ENCODE measurements around the gene SLC25A53.

DNA sequence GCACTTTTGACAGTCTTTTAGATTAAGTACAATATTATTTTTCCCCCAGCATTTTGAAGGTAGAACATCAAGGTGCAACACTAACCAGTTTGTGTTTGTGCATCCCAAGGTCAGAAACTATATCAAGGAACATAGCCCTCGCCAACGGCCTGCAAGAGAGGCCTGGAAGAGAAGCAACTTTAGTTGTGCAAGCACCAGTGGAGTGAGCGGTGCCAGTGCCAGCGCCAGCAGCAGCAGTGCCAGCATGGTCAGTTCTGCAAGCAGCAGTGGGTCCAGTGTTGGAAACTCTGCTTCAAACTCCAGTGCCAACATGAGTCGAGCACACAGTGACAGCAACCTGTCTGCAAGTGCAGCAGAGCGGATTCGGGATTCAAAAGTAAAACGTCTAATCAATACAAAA lies 31.1 kb upstream of the SLC25A53 start:
- TF ChIP-seq, protein P1, sequence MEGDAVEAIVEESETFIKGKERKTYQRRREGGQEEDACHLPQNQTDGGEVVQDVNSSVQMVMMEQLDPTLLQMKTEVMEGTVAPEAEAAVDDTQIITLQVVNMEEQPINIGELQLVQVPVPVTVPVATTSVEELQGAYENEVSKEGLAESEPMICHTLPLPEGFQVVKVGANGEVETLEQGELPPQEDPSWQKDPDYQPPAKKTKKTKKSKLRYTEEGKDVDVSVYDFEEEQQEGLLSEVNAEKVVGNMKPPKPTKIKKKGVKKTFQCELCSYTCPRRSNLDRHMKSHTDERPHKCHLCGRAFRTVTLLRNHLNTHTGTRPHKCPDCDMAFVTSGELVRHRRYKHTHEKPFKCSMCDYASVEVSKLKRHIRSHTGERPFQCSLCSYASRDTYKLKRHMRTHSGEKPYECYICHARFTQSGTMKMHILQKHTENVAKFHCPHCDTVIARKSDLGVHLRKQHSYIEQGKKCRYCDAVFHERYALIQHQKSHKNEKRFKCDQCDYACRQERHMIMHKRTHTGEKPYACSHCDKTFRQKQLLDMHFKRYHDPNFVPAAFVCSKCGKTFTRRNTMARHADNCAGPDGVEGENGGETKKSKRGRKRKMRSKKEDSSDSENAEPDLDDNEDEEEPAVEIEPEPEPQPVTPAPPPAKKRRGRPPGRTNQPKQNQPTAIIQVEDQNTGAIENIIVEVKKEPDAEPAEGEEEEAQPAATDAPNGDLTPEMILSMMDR (conservative IDR thresholded peaks at IDR 0.05; ENCODE audit: low read depth in 2 of 2), result no peak
- TF ChIP-seq, protein P2, sequence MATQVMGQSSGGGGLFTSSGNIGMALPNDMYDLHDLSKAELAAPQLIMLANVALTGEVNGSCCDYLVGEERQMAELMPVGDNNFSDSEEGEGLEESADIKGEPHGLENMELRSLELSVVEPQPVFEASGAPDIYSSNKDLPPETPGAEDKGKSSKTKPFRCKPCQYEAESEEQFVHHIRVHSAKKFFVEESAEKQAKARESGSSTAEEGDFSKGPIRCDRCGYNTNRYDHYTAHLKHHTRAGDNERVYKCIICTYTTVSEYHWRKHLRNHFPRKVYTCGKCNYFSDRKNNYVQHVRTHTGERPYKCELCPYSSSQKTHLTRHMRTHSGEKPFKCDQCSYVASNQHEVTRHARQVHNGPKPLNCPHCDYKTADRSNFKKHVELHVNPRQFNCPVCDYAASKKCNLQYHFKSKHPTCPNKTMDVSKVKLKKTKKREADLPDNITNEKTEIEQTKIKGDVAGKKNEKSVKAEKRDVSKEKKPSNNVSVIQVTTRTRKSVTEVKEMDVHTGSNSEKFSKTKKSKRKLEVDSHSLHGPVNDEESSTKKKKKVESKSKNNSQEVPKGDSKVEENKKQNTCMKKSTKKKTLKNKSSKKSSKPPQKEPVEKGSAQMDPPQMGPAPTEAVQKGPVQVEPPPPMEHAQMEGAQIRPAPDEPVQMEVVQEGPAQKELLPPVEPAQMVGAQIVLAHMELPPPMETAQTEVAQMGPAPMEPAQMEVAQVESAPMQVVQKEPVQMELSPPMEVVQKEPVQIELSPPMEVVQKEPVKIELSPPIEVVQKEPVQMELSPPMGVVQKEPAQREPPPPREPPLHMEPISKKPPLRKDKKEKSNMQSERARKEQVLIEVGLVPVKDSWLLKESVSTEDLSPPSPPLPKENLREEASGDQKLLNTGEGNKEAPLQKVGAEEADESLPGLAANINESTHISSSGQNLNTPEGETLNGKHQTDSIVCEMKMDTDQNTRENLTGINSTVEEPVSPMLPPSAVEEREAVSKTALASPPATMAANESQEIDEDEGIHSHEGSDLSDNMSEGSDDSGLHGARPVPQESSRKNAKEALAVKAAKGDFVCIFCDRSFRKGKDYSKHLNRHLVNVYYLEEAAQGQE (IDR thresholded peaks at IDR 0.05; ENCODE audit: unreplicated experiment), result no peak
- TF ChIP-seq CREB1 (CRISPR knock-in tag; IDR thresholded peaks at IDR 0.05; ENCODE audit: low read depth), result no peak
- no peak for TF ChIP-seq ZNF114 (CRISPR knock-in tag; IDR thresholded peaks at IDR 0.05)
- TF ChIP-seq, protein P3, sequence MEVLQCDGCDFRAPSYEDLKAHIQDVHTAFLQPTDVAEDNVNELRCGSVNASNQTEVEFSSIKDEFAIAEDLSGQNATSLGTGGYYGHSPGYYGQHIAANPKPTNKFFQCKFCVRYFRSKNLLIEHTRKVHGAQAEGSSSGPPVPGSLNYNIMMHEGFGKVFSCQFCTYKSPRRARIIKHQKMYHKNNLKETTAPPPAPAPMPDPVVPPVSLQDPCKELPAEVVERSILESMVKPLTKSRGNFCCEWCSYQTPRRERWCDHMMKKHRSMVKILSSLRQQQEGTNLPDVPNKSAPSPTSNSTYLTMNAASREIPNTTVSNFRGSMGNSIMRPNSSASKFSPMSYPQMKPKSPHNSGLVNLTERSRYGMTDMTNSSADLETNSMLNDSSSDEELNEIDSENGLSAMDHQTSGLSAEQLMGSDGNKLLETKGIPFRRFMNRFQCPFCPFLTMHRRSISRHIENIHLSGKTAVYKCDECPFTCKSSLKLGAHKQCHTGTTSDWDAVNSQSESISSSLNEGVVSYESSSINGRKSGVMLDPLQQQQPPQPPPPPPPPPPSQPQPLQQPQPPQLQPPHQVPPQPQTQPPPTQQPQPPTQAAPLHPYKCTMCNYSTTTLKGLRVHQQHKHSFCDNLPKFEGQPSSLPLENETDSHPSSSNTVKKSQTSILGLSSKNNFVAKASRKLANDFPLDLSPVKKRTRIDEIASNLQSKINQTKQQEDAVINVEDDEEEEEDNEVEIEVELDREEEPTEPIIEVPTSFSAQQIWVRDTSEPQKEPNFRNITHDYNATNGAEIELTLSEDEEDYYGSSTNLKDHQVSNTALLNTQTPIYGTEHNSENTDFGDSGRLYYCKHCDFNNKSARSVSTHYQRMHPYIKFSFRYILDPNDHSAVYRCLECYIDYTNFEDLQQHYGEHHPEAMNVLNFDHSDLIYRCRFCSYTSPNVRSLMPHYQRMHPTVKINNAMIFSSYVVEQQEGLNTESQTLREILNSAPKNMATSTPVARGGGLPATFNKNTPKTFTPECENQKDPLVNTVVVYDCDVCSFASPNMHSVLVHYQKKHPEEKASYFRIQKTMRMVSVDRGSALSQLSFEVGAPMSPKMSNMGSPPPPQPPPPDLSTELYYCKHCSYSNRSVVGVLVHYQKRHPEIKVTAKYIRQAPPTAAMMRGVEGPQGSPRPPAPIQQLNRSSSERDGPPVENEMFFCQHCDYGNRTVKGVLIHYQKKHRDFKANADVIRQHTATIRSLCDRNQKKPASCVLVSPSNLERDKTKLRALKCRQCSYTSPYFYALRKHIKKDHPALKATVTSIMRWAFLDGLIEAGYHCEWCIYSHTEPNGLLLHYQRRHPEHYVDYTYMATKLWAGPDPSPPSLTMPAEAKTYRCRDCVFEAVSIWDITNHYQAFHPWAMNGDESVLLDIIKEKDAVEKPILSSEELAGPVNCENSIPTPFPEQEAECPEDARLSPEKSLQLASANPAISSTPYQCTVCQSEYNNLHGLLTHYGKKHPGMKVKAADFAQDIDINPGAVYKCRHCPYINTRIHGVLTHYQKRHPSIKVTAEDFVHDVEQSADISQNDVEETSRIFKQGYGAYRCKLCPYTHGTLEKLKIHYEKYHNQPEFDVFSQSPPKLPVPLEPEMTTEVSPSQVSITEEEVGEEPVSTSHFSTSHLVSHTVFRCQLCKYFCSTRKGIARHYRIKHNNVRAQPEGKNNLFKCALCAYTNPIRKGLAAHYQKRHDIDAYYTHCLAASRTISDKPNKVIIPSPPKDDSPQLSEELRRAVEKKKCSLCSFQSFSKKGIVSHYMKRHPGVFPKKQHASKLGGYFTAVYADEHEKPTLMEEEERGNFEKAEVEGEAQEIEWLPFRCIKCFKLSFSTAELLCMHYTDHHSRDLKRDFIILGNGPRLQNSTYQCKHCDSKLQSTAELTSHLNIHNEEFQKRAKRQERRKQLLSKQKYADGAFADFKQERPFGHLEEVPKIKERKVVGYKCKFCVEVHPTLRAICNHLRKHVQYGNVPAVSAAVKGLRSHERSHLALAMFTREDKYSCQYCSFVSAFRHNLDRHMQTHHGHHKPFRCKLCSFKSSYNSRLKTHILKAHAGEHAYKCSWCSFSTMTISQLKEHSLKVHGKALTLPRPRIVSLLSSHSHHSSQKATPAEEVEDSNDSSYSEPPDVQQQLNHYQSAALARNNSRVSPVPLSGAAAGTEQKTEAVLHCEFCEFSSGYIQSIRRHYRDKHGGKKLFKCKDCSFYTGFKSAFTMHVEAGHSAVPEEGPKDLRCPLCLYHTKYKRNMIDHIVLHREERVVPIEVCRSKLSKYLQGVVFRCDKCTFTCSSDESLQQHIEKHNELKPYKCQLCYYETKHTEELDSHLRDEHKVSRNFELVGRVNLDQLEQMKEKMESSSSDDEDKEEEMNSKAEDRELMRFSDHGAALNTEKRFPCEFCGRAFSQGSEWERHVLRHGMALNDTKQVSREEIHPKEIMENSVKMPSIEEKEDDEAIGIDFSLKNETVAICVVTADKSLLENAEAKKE (CRISPR knock-in tag; IDR thresholded peaks at IDR 0.05), result no peak
- TF ChIP-seq EZH2 (IDR thresholded peaks at IDR 0.05; ENCODE audit: low read depth, unreplicated experiment), result no peak
- TF ChIP-seq POLR2AphosphoS5 (IDR thresholded peaks at IDR 0.05; ENCODE audit: low read depth), result no peak
- TF ChIP-seq, protein P4, sequence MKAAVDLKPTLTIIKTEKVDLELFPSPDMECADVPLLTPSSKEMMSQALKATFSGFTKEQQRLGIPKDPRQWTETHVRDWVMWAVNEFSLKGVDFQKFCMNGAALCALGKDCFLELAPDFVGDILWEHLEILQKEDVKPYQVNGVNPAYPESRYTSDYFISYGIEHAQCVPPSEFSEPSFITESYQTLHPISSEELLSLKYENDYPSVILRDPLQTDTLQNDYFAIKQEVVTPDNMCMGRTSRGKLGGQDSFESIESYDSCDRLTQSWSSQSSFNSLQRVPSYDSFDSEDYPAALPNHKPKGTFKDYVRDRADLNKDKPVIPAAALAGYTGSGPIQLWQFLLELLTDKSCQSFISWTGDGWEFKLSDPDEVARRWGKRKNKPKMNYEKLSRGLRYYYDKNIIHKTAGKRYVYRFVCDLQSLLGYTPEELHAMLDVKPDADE (IDR thresholded peaks at IDR 0.05), result no peak
- no peak for TF ChIP-seq EZH2phosphoT487 (IDR thresholded peaks at IDR 0.05; ENCODE audit: unreplicated experiment)
- no peak for TF ChIP-seq NANOG (IDR thresholded peaks at IDR 0.05; ENCODE audit: borderline replicate concordance)
- TF ChIP-seq JUNB (IDR thresholded peaks at IDR 0.05; ENCODE audit: unreplicated experiment), result no peak
- no peak for TF ChIP-seq STAT1 (IDR thresholded peaks at IDR 0.05; ENCODE audit: unreplicated experiment)
